HFFc6 (cell line): ENCODE data around the gene JARID2. TPM values are rescaled to one million over a fixed set of nuclear protein-coding genes. Genes with fewer than 3 reads are reported as not detected.

Experiments used
- DNase-seq: peaks from one replicate; pipeline ENCODE4 v3.0.0-alpha.2; 2018
- H3K27ac Mint-ChIP-seq: 2 replicates; pipeline ENCODE4 v1.8.0; 2020; ENCODE audit warnings: mild to moderate bottlenecking, mixed read lengths
- H3K27me3 Mint-ChIP-seq: 2 replicates; pipeline ENCODE4 v1.8.0; 2021; ENCODE audit warnings: mild to moderate bottlenecking, moderate library complexity, mixed read lengths; ENCODE audit not compliant: insufficient read depth
- H3K36me3 Mint-ChIP-seq: 2 replicates; pipeline ENCODE4 v1.8.0; 2021; ENCODE audit warnings: low read depth, mixed read lengths
- H3K4me1 Mint-ChIP-seq: 2 replicates; pipeline ENCODE4 v1.8.0; 2020; ENCODE audit warnings: low read depth, mixed read lengths
- H3K4me3 Mint-ChIP-seq: 2 replicates; pipeline ENCODE4 v1.8.0; 2020; ENCODE audit warnings: mild to moderate bottlenecking, moderate library complexity, mixed read lengths
- H3K9me3 Mint-ChIP-seq: 2 replicates; pipeline ENCODE4 v1.8.0; 2020; ENCODE audit warnings: mild to moderate bottlenecking, mixed read lengths
- CTCF ChIP-seq: fragments of 200-600 bp; sonication (generic); IDR thresholded peaks from 2 replicates; pipeline ENCODE4 v1.5.0; 2021; ENCODE audit warnings: antibody characterized with exemption, mild to moderate bottlenecking
- total RNA-seq, 6 experiments: library from RNA; stranded (reverse); fragmentation: NEBNext Ultra II Directional; extraction: Animal tissue kit (Norgen Biotek cat#: 25700); gene quantifications; 2 replicates in 1 of 6; 3 replicates in 5 of 6; pipeline ENCODE4 v1.2.3, GENCODE V29; 2021

JARID2 gene
- total RNA-seq, 6 experiments from 2014 or later, result 8.3 to 10.1 (median 9.5) TPM

- Mint-ChIP-seq H3K9me3 (no peaks in the 10 kb centered on the region), H3K4me1 (peaks cover 72% of the 10 kb centered on the region), H3K4me3 (no peak overlapping the region), H3K36me3 (no peaks in the 10 kb centered on the region), H3K27me3 (no peaks in the 10 kb centered on the region), H3K27ac (no peak overlapping the region)
- no peak for DNase-seq
- TF ChIP-seq CTCF, result no peak
Measured at GRCh38 chr6:15326067-15326614, 80.3 kb downstream of the JARID2 start.

- no peaks in the 10 kb centered on the region for H3K36me3 Mint-ChIP-seq
- H3K27me3 Mint-ChIP-seq, result no peaks in the 10 kb centered on the region
- TF ChIP-seq CTCF, result no peak
- no peak overlapping the region for H3K4me3 Mint-ChIP-seq
- no peak overlapping the region for H3K27ac Mint-ChIP-seq
- no peaks in the 10 kb centered on the region for H3K9me3 Mint-ChIP-seq
- peaks cover 69% of the 10 kb centered on the region for H3K4me1 Mint-ChIP-seq
- DNase-seq, result no peak
Measured at GRCh38 chr6:15327271-15327670, 81.4 kb downstream of the JARID2 start.

- H3K27ac Mint-ChIP-seq, result peak overlapping the region; percentile 80
- H3K27me3 Mint-ChIP-seq, result no peaks in the 10 kb centered on the region
- H3K9me3 Mint-ChIP-seq, result no peaks in the 10 kb centered on the region
- no peaks in the 10 kb centered on the region for H3K36me3 Mint-ChIP-seq
- peak overlapping the region; percentile 59 for H3K4me3 Mint-ChIP-seq
- no peak for TF ChIP-seq CTCF
- peaks cover 55% of the 10 kb centered on the region for H3K4me1 Mint-ChIP-seq
- DNase-seq, result peak; percentile 91
Measured at GRCh38 chr6:15329197-15329671, 83.4 kb downstream of the JARID2 start.

- H3K9me3 Mint-ChIP-seq, result no peaks in the 10 kb centered on the region
- H3K27me3 Mint-ChIP-seq, result no peaks in the 10 kb centered on the region
- peak overlapping the region; percentile 80 for H3K27ac Mint-ChIP-seq
- TF ChIP-seq CTCF, result no peak
- H3K36me3 Mint-ChIP-seq, result 0 out of 2 replicates have a peak, but pooled peaks cover 4% of the 10 kb centered on the region
- peak; percentile 40 for DNase-seq
- H3K4me1 Mint-ChIP-seq, result peaks cover 57% of the 10 kb centered on the region
- peak overlapping the region; percentile 59 for H3K4me3 Mint-ChIP-seq
Measured at GRCh38 chr6:15330174-15330944, 84.5 kb downstream of the JARID2 start.

GRCh38 chr6:15331143-15331542 lies 85.3 kb downstream of the JARID2 start:
- Mint-ChIP-seq H3K27me3 (no peaks in the 10 kb centered on the region), H3K4me1 (peaks cover 60% of the 10 kb centered on the region), H3K36me3 (0 out of 2 replicates have a peak, but pooled peaks cover 8% of the 10 kb centered on the region), H3K27ac (peak overlapping the region; percentile 80), H3K9me3 (no peaks in the 10 kb centered on the region), H3K4me3 (peak overlapping the region; percentile 59)
- no peak for DNase-seq
- TF ChIP-seq CTCF, result no peak
